SK-N-SH (cell line): ENCODE measurements around the gene TNRC6C. TPM values are rescaled to one million over a fixed set of nuclear protein-coding genes. Genes with fewer than 3 reads are reported as not detected.

Experiments used
- CTCF ChIA-PET: fragments of 300-600, 350-600 bp; formaldehyde crosslinking; extraction: SDS; loops from one replicate; lab custom pipeline; 2021; lab: Yijun Ruan, JAX
- POLR2A ChIA-PET: fragments of 350-600 bp; sonication (Branson Sonifier 250); formaldehyde crosslinking; extraction: SDS; loops from one replicate; lab custom pipeline; 2020; ENCODE audit warnings: antibody characterized with exemption, inconsistent platforms; lab: Yijun Ruan, JAX
- DNase-seq: peaks from one replicate; pipeline ENCODE4 v3.0.0; 2012
- H2AFZ ChIP-seq: fragments of 200-600 bp; sonication (generic); 2 replicates; pipeline ENCODE4 v1.8.1; 2016; ENCODE audit warnings: antibody characterized with exemption, mild to moderate bottlenecking, low read depth
- H3F3A ChIP-seq: fragments of 200-600 bp; sonication (generic); replicated peaks from 2 replicates; pipeline ENCODE3; 2016; ENCODE audit warnings: antibody characterized with exemption, mild to moderate bottlenecking; ENCODE audit not compliant: insufficient read depth
- H3K27ac ChIP-seq, 2 experiments: fragments of 200-500 bp in 1 of 2; fragments of 200-600 bp in 1 of 2; sonication (Bioruptor generic) in 1 of 2; sonication (generic), shearing (Covaris generic) in 1 of 2; 2 replicates each; pipeline versions ENCODE4 v1.5.1 to v1.6.1; 2014 to 2016; ENCODE audit warnings: low read depth in 2 of 2, inconsistent platforms in 1 of 2, low read length in 1 of 2, mild to moderate bottlenecking in 1 of 2, mixed read lengths in 1 of 2
- H3K27me3 ChIP-seq: fragments of 200-600 bp; sonication (generic), shearing (Covaris generic); 2 replicates; pipeline ENCODE4 v1.6.1; 2016; ENCODE audit warnings: mixed run types; ENCODE audit not compliant: insufficient read depth
- H3K36me3 ChIP-seq, 2 experiments: fragments of 200-500 bp in 1 of 2; fragments of 200-600 bp in 1 of 2; sonication (Bioruptor generic) in 1 of 2; sonication (generic) in 1 of 2; replicated peaks in 1 of 2; 2 replicates each; pipeline versions ENCODE3 to v1.5.1; 2014 to 2016; ENCODE audit warnings: low read length in 1 of 2, mild to moderate bottlenecking in 1 of 2; ENCODE audit not compliant: insufficient read depth in 2 of 2, control insufficient read depth in 1 of 2
- H3K4me1 ChIP-seq, 2 experiments: fragments of 200-500 bp in 1 of 2; fragments of 200-600 bp in 1 of 2; sonication (Bioruptor generic) in 1 of 2; sonication (generic), shearing (Covaris generic) in 1 of 2; 2 replicates each; pipeline versions ENCODE4 v1.5.1 to v1.6.1; 2014 to 2016; ENCODE audit warnings: low read depth in 1 of 2, low read length in 1 of 2, mixed run types in 1 of 2; ENCODE audit not compliant: insufficient read depth in 2 of 2, control insufficient read depth in 1 of 2
- H3K4me2 ChIP-seq: fragments of 200-600 bp; sonication (generic), shearing (Covaris generic); 2 replicates; pipeline ENCODE4 v1.6.1; 2017; ENCODE audit warnings: mixed run types
- H3K4me3 ChIP-seq, 2 experiments: fragments of 200-500 bp in 1 of 2; fragments of 200-600 bp in 1 of 2; sonication (Bioruptor generic) in 1 of 2; sonication (generic), shearing (Covaris generic) in 1 of 2; 2 replicates each; pipeline versions ENCODE4 v1.5.1 to v1.8.1; 2014 to 2016; ENCODE audit warnings: low read depth in 2 of 2, inconsistent platforms in 1 of 2, low read length in 1 of 2, mild to moderate bottlenecking in 1 of 2, mixed read lengths in 1 of 2, moderate library complexity in 1 of 2
- H3K79me2 ChIP-seq: fragments of 200-600 bp; sonication (generic); 2 replicates; pipeline ENCODE4 v1.8.1; 2017; ENCODE audit warnings: mild to moderate bottlenecking; ENCODE audit not compliant: insufficient read depth
- H3K9ac ChIP-seq: fragments of 200-600 bp; sonication (generic); 2 replicates; pipeline ENCODE4 v1.6.1; 2017; ENCODE audit warnings: mixed run types
- H3K9me2 ChIP-seq: fragments of 200-600 bp; sonication (generic); 2 replicates; pipeline ENCODE4 v1.6.1; 2017; ENCODE audit warnings: mixed run types
- H3K9me3 ChIP-seq: fragments of 200-600 bp; sonication (generic); 2 replicates; pipeline ENCODE4 v1.6.1; 2017; ENCODE audit warnings: mixed run types, mild to moderate bottlenecking, moderate library complexity
- H4K20me1 ChIP-seq: fragments of 200-600 bp; sonication (generic); 2 replicates; pipeline ENCODE4 v1.6.1; 2017; ENCODE audit warnings: mild to moderate bottlenecking, mixed run types; ENCODE audit not compliant: insufficient read depth
- ELF1 ChIP-seq: IDR thresholded peaks from 2 replicates; pipeline ENCODE4 v1.4.0; 2012
- EP300 ChIP-seq, 2 experiments: IDR thresholded peaks; 2 replicates each; pipeline versions ENCODE4 v1.4.0 to v1.6.1; 2012; ENCODE audit warnings: borderline replicate concordance in 1 of 2, low read depth in 1 of 2, low read length in 1 of 2
- EZH2phosphoT487 ChIP-seq: fragments of 200-600 bp; sonication (generic); IDR thresholded peaks from 2 replicates; pipeline ENCODE4 v1.6.1; 2017; ENCODE audit warnings: low read depth, mixed run types, mild to moderate bottlenecking, antibody characterized with exemption, moderate library complexity, borderline replicate concordance
- FOXM1 ChIP-seq: IDR thresholded peaks from 2 replicates; pipeline ENCODE4 v1.4.0; 2012; ENCODE audit warnings: low read depth, mild to moderate bottlenecking
- JUND ChIP-seq: IDR thresholded peaks from 2 replicates; pipeline ENCODE4 v1.4.0; 2012
- MXI1 ChIP-seq: IDR thresholded peaks from 2 replicates; pipeline ENCODE4 v1.6.1; 2012; ENCODE audit warnings: mild to moderate bottlenecking, low read depth, low read length, improper control_type of control experiment
- NRF1 ChIP-seq: IDR thresholded peaks from 2 replicates; pipeline ENCODE4 v1.6.1; 2012; ENCODE audit warnings: low read depth, mild to moderate bottlenecking, low read length
- POLR2AphosphoS5 ChIP-seq: IDR thresholded peaks from 2 replicates; pipeline ENCODE4 v1.6.1; 2012; ENCODE audit warnings: low read depth, low read length
- RAD21 ChIP-seq: IDR thresholded peaks from 2 replicates; pipeline ENCODE4 v1.6.1; 2012; ENCODE audit warnings: mild to moderate bottlenecking, low read length
- RFX5 ChIP-seq: IDR thresholded peaks from 2 replicates; pipeline ENCODE4 v1.6.1; 2012; ENCODE audit warnings: mild to moderate bottlenecking, improper control_type of control experiment, low read length
- SIN3A ChIP-seq: IDR thresholded peaks from 2 replicates; pipeline ENCODE4 v1.6.1; 2012; ENCODE audit warnings: low read depth, mild to moderate bottlenecking, low read length, moderate library complexity, borderline replicate concordance
- SMC3 ChIP-seq: IDR thresholded peaks from 2 replicates; pipeline ENCODE4 v1.6.1; 2012; ENCODE audit warnings: low read depth, low read length, improper control_type of control experiment
- TCF12 ChIP-seq: IDR thresholded peaks from 2 replicates; pipeline ENCODE4 v1.4.0; 2012
- TEAD4 ChIP-seq: IDR thresholded peaks from 2 replicates; pipeline ENCODE4 v1.4.0; 2012; ENCODE audit warnings: mild to moderate bottlenecking, borderline replicate concordance; ENCODE audit not compliant: insufficient read depth
- YY1 ChIP-seq: IDR thresholded peaks from 2 replicates; pipeline ENCODE4 v1.4.0; 2012; ENCODE audit warnings: low read depth, mild to moderate bottlenecking
- WGBS: methylation state at CpG from one replicate; pipeline ENCODE4 v1.1.6; 2017; ENCODE audit warnings: low lambda C conversion rate; 5-methylcytosine and 5-hydroxymethylcytosine counted together
- polyA plus RNA-seq, 3 experiments: library from polyadenylated mRNA; depleted of rRNA; stranded (reverse); fragments of >200 nt; gene quantifications; 2 replicates each; pipeline ENCODE4 v1.2.3, GENCODE V29; 2012
- TF ChIP-seq, protein P1 (sequence below): IDR thresholded peaks from 2 replicates; pipeline ENCODE4 v1.4.0; 2012; ENCODE audit warnings: low read depth
- TF ChIP-seq, protein P2 (sequence below): IDR thresholded peaks from 2 replicates; pipeline ENCODE4 v1.6.1; 2012; ENCODE audit warnings: mild to moderate bottlenecking, low read depth, low read length, moderate library complexity
- TF ChIP-seq, protein P3 (sequence below): IDR thresholded peaks from 2 replicates; pipeline ENCODE4 v1.4.0; 2012; ENCODE audit warnings: low read depth, borderline replicate concordance
- TF ChIP-seq, protein P4 (sequence below): fragments of 150-350 bp; IDR thresholded peaks from 2 replicates; pipeline ENCODE4 v1.6.1; 2016; ENCODE audit warnings: mild to moderate bottlenecking, low read depth, low read length

The TNRC6C gene
- polyA plus RNA-seq, 1 of the 3 experiments (the other 2 are of a cell fraction): 2.2 TPM

DNA sequence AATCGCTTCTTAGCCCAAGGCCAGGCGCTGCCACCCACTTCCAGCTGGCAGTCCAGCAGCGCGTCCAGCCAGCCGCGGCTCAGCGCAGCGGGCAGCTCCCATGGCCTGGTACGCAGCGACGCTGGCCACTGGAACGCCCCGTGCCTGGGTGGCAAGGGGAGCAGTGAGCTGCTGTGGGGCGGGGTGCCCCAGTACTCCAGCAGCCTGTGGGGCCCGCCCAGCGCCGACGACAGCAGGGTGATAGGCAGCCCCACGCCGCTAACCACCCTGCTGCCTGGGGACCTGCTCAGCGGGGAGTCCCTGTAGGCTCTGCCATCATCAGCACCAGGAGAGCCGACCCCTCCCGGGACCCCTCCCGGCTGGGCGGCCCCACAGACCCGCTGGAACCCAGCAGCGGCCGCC lies 146.0 kb downstream of the TNRC6C start:
- no peaks in the 10 kb centered on the region for H3K79me2 ChIP-seq
- no peak overlapping the region for H3K9ac ChIP-seq
- H3K9me3 ChIP-seq: no peaks in the 10 kb centered on the region
- H3K27ac ChIP-seq: no peak overlapping the region
- H3K27me3 ChIP-seq: no peaks in the 10 kb centered on the region
- CTCF ChIA-PET: interaction anchor here (0.7 to 1.8 kb wide), 6 partner anchors 9 to 85 kb away, joined by 3 to 7 read pairs (median 4); no protein-coding TSS in a partner anchor
- no peaks in the 10 kb centered on the region for H3K4me1 ChIP-seq
- H4K20me1 ChIP-seq: no peaks in the 10 kb centered on the region
- no peak overlapping the region for H2AFZ ChIP-seq
- no peak for DNase-seq
- TF ChIP-seq TCF12 (no peak), ELF1 (no peak), SIN3A (no peak), TEAD4 (no peak), EZH2phosphoT487 (no peak), YY1 (no peak), FOXM1 (no peak), POLR2AphosphoS5 (no peak), SMC3 (no peak), JUND (no peak), MXI1 (no peak), EP300 (IDR thresholded peaks at IDR 0.05; ENCODE audit: borderline replicate concordance in 1 of 2, low read depth in 1 of 2, low read length in 1 of 2) (no peak), NRF1 (no peak), RFX5 (no peak), RAD21 (no peak)
- TF ChIP-seq, protein P1, sequence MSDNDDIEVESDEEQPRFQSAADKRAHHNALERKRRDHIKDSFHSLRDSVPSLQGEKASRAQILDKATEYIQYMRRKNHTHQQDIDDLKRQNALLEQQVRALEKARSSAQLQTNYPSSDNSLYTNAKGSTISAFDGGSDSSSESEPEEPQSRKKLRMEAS: no peak
- TF ChIP-seq, protein P2, sequence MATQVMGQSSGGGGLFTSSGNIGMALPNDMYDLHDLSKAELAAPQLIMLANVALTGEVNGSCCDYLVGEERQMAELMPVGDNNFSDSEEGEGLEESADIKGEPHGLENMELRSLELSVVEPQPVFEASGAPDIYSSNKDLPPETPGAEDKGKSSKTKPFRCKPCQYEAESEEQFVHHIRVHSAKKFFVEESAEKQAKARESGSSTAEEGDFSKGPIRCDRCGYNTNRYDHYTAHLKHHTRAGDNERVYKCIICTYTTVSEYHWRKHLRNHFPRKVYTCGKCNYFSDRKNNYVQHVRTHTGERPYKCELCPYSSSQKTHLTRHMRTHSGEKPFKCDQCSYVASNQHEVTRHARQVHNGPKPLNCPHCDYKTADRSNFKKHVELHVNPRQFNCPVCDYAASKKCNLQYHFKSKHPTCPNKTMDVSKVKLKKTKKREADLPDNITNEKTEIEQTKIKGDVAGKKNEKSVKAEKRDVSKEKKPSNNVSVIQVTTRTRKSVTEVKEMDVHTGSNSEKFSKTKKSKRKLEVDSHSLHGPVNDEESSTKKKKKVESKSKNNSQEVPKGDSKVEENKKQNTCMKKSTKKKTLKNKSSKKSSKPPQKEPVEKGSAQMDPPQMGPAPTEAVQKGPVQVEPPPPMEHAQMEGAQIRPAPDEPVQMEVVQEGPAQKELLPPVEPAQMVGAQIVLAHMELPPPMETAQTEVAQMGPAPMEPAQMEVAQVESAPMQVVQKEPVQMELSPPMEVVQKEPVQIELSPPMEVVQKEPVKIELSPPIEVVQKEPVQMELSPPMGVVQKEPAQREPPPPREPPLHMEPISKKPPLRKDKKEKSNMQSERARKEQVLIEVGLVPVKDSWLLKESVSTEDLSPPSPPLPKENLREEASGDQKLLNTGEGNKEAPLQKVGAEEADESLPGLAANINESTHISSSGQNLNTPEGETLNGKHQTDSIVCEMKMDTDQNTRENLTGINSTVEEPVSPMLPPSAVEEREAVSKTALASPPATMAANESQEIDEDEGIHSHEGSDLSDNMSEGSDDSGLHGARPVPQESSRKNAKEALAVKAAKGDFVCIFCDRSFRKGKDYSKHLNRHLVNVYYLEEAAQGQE: no peak
- TF ChIP-seq, protein P3, sequence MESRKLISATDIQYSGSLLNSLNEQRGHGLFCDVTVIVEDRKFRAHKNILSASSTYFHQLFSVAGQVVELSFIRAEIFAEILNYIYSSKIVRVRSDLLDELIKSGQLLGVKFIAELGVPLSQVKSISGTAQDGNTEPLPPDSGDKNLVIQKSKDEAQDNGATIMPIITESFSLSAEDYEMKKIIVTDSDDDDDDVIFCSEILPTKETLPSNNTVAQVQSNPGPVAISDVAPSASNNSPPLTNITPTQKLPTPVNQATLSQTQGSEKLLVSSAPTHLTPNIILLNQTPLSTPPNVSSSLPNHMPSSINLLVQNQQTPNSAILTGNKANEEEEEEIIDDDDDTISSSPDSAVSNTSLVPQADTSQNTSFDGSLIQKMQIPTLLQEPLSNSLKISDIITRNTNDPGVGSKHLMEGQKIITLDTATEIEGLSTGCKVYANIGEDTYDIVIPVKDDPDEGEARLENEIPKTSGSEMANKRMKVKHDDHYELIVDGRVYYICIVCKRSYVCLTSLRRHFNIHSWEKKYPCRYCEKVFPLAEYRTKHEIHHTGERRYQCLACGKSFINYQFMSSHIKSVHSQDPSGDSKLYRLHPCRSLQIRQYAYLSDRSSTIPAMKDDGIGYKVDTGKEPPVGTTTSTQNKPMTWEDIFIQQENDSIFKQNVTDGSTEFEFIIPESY: no peak
- TF ChIP-seq, protein P4, sequence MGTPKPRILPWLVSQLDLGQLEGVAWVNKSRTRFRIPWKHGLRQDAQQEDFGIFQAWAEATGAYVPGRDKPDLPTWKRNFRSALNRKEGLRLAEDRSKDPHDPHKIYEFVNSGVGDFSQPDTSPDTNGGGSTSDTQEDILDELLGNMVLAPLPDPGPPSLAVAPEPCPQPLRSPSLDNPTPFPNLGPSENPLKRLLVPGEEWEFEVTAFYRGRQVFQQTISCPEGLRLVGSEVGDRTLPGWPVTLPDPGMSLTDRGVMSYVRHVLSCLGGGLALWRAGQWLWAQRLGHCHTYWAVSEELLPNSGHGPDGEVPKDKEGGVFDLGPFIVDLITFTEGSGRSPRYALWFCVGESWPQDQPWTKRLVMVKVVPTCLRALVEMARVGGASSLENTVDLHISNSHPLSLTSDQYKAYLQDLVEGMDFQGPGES: no peak
- H3K36me3 ChIP-seq: peaks cover 33 to 68% of the 10 kb centered on the region in 2 experiments
- H3K4me2 ChIP-seq: no peak overlapping the region
- no peaks in the 10 kb centered on the region for H3K9me2 ChIP-seq
- WGBS: 98% methylated on average over 15 of the region's 28 CpGs
- peaks cover 12% of the 10 kb centered on the region for H3F3A ChIP-seq
- no peak overlapping the region for H3K4me3 ChIP-seq
- POLR2A ChIA-PET: no interaction called here
